WI38 (cell line): ENCODE measurements around the gene IL1R1.
"Not testable (repeated sequence)": the region's sequence is repeated elsewhere in the genome, so short reads cannot be mapped to it uniquely, and the experiment has no call there.

Experiments used
- H3K4me3 ChIP-seq: 2 replicates; pipeline ENCODE4 v1.5.1; 2011; ENCODE audit warnings: low read depth, mild to moderate bottlenecking, control low read depth, low read length
- CTCF ChIP-seq: IDR thresholded peaks from 2 replicates; pipeline ENCODE4 v1.5.1; 2012; ENCODE audit warnings: low read depth, mild to moderate bottlenecking, control low read depth, low read length

The IL1R1 gene

GRCh38 chr2:102119255-102119654 is 23.3 kb upstream of the IL1R1 start:
- TF ChIP-seq CTCF, result no peak
- no peak overlapping the region for H3K4me3 ChIP-seq

GRCh38 chr2:102120261-102120660 is 22.3 kb upstream of the IL1R1 start:
- no peak for TF ChIP-seq CTCF

GRCh38 chr2:102120701-102121159 is 21.8 kb upstream of the IL1R1 start:
- TF ChIP-seq CTCF, result no peak
- H3K4me3 ChIP-seq, result no peak overlapping the region

More at GRCh38 chr2:102120261-102120660, 22.3 kb upstream of the IL1R1 start:
- H3K4me3 ChIP-seq, result no peak overlapping the region

- H3K4me3 ChIP-seq, result no peak overlapping the region
- no peak for TF ChIP-seq CTCF
Measured at GRCh38 chr2:102122115-102122514, 20.4 kb upstream of the IL1R1 start.

- H3K4me3 ChIP-seq, result no peak overlapping the region
- TF ChIP-seq CTCF, result no peak
Measured at GRCh38 chr2:102122909-102123308, 19.6 kb upstream of the IL1R1 start.

- not testable (repeated sequence) for H3K4me3 ChIP-seq
Measured at GRCh38 chr2:102124421-102124820, 18.1 kb upstream of the IL1R1 start.

- no peak for TF ChIP-seq CTCF
- H3K4me3 ChIP-seq, result no peak overlapping the region
Measured at GRCh38 chr2:102126169-102126568, 16.4 kb upstream of the IL1R1 start.

GRCh38 chr2:102126660-102127059 is 15.9 kb upstream of the IL1R1 start:
- no peak for TF ChIP-seq CTCF
- H3K4me3 ChIP-seq, result no peak overlapping the region
